SK-N-SH treated with all-trans-retinoic acid at 6 μM for 48 hours (cell line): ENCODE results near the gene P2RY8.

Experiments
- ARNTL ChIP-seq: fragments of 450-650 bp; formaldehyde crosslinking; IDR thresholded peaks from 2 replicates; pipeline ENCODE4 v1.5.0; 2020; ENCODE audit warnings: low read depth, mild to moderate bottlenecking, moderate library complexity, borderline replicate concordance
- CREB5 ChIP-seq: fragments of 250-450 bp; sonication (Bioruptor Pico); IDR thresholded peaks from 2 replicates; pipeline ENCODE4 v1.5.1; 2020; ENCODE audit warnings: low read depth, mild to moderate bottlenecking, moderate library complexity
- PATZ1 ChIP-seq: fragments of 250-450 bp; sonication (Bioruptor Pico); IDR thresholded peaks from 2 replicates; pipeline ENCODE4 v1.8.0; 2020; ENCODE audit warnings: mild to moderate bottlenecking, moderate library complexity, borderline replicate concordance
- POU6F1 ChIP-seq: fragments of 250-450 bp; sonication (Bioruptor Pico); IDR thresholded peaks from 2 replicates; pipeline ENCODE4 v1.8.0; 2021; ENCODE audit warnings: low read depth, mild to moderate bottlenecking, moderate library complexity, borderline replicate concordance
- PPARA ChIP-seq: fragments of 250-450 bp; sonication (Bioruptor Pico); IDR thresholded peaks from 2 replicates; pipeline ENCODE4 v1.5.0; 2020; ENCODE audit warnings: mild to moderate bottlenecking, borderline replicate concordance
- TCF4 ChIP-seq: fragments of 250-450 bp; sonication (Bioruptor Pico); IDR thresholded peaks from 2 replicates; pipeline ENCODE4 v1.8.0; 2021; ENCODE audit warnings: mild to moderate bottlenecking, moderate library complexity, borderline replicate concordance
- TOX ChIP-seq: fragments of 250-450 bp; sonication (Bioruptor Pico); IDR thresholded peaks from 2 replicates; pipeline ENCODE4 v1.8.0; 2021; ENCODE audit warnings: mild to moderate bottlenecking, moderate library complexity, borderline replicate concordance
- ZC3H10 ChIP-seq: fragments of 250-450 bp; sonication (Bioruptor Pico); IDR thresholded peaks from 2 replicates; pipeline ENCODE4 v1.5.1; 2021; ENCODE audit warnings: mild to moderate bottlenecking, moderate library complexity
- ZFP3 ChIP-seq: fragments of 250-450 bp; sonication (Bioruptor Pico); IDR thresholded peaks from 2 replicates; pipeline ENCODE4 v1.5.0; 2020; ENCODE audit warnings: mild to moderate bottlenecking, moderate library complexity
- ZFP30 ChIP-seq: fragments of 450-650 bp; formaldehyde crosslinking; IDR thresholded peaks from 2 replicates; pipeline ENCODE4 v1.5.0; 2022; ENCODE audit warnings: mild to moderate bottlenecking, moderate library complexity
- ZNF70 ChIP-seq: fragments of 450-650 bp; formaldehyde crosslinking; IDR thresholded peaks from 2 replicates; pipeline ENCODE4 v1.5.0; 2020; ENCODE audit warnings: mild to moderate bottlenecking, moderate library complexity
- ZNF8 ChIP-seq: fragments of 450-650 bp; formaldehyde crosslinking; IDR thresholded peaks from 2 replicates; pipeline ENCODE4 v1.5.0; 2020; ENCODE audit warnings: mild to moderate bottlenecking, moderate library complexity

GRCh38 chrX:1577845-1578244 lies 40.9 kb upstream of the P2RY8 start:
- TF ChIP-seq ARNTL (CRISPR knock-in tag) (no peak), ZNF8 (CRISPR knock-in tag) (no peak), ZNF70 (no peak), ZC3H10 (CRISPR knock-in tag) (no peak), PATZ1 (CRISPR knock-in tag) (no peak), POU6F1 (CRISPR knock-in tag) (no peak), TCF4 (CRISPR knock-in tag) (no peak), ZFP30 (no peak), CREB5 (CRISPR knock-in tag) (no peak), ZFP3 (CRISPR knock-in tag) (no peak), TOX (no peak), PPARA (CRISPR knock-in tag) (no peak)
